Measurements from ENCODE around the gene AP2A1.

AP2A1 gene

GRCh38 chr19:49787746-49788145 is 20.9 kb downstream of the AP2A1 start:
- peak overlapping the region; percentile 10; the same call in 1 of the 2 replicates for H3K27ac ChIP-seq
- TF ChIP-seq ZFX (IDR thresholded peaks at IDR 0.05): no peak
- TF ChIP-seq CTCF (conservative IDR thresholded peaks at IDR 0.05): no peak

GRCh38 chr19:49788857-49789256 is 22.1 kb downstream of the AP2A1 start:
- TF ChIP-seq CTCF (conservative IDR thresholded peaks at IDR 0.05) (no peak), ZFX (IDR thresholded peaks at IDR 0.05) (no peak)

GRCh38 chr19:49790866-49791265 is 24.1 kb downstream of the AP2A1 start:
- no peak overlapping the region for H3K27ac ChIP-seq
- TF ChIP-seq ZFX (IDR thresholded peaks at IDR 0.05) (no peak), CTCF (conservative IDR thresholded peaks at IDR 0.05) (no peak)

More at GRCh38 chr19:49788857-49789256, 22.1 kb downstream of the AP2A1 start:
- H3K27ac ChIP-seq: no peak overlapping the region

DNA sequence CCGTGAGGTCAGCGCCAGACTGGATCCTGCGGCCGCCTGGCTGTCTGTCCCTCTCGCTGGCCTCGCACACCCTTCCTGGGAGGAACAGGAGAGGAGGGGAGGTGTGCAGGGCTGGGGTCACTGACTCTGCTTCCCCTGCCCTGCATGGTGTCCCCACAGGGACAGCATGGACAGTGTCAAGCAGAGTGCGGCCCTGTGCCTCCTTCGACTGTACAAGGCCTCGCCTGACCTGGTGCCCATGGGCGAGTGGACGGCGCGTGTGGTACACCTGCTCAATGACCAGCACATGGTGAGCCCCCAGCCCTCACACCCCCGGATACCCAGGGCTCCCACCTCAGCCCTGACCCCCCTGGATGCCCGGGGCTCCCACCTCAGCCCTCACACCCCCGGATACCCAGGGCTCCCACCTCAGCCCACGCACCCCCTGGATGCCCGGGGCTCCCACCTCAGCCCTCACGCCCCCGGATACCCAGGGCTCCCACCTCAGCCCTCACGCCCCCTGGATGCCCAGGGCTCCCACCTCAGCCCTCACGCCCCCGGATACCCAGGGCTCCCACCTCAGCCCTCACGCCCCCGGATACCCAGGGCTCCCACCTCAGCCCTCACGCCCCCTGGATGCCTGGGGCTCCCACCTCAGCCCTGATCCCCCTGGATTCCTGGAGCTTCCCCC is 25.1 kb downstream of the AP2A1 start:
- H3K27ac ChIP-seq: no peak overlapping the region

GRCh38 chr19:49792829-49793560 is 26.2 kb downstream of the AP2A1 start:
- TF ChIP-seq CTCF (conservative IDR thresholded peaks at IDR 0.05) (no peak), ZFX (IDR thresholded peaks at IDR 0.05) (no peak)
- H3K27ac ChIP-seq: no peak overlapping the region

More for the DNA sequence above, 25.1 kb downstream of the AP2A1 start:
- no peak for TF ChIP-seq CTCF (conservative IDR thresholded peaks at IDR 0.05)
- TF ChIP-seq ZFX (IDR thresholded peaks at IDR 0.05): no peak

- TF ChIP-seq CTCF (conservative IDR thresholded peaks at IDR 0.05): no peak
- no peak for TF ChIP-seq ZFX (IDR thresholded peaks at IDR 0.05)
- no peak overlapping the region for H3K27ac ChIP-seq
Measured at GRCh38 chr19:49793561-49793840, 26.7 kb downstream of the AP2A1 start.

DNA sequence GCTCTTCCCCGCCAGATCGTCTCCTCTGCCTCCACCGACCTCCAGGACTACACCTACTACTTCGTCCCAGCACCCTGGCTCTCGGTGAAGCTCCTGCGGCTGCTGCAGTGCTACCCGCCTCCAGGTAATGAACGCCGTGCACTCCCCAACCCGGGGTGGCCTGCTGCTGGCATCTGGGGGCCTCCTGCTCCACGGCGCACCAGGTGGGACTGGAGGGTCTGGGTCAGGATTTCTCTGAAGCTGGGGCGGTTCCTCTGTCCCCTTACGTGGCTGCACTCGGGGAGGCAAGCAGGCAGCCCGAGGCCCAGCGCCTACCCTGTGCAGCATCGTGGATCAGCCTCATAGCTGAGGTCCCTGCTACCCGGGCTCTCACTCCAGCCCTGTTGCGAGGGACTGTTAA is 28.8 kb downstream of the AP2A1 start:
- TF ChIP-seq CTCF (conservative IDR thresholded peaks at IDR 0.05) (no peak), ZFX (IDR thresholded peaks at IDR 0.05) (no peak)
- no peak overlapping the region for H3K27ac ChIP-seq
